Upper lobe of left lung (tissue), 4 donors: ENCODE results near the gene FTCDNL1.

Experiments
- CTCF ChIP-seq, 6 experiments: fragments of 450-650 bp in 4 of 6; fragments of 200-600 bp in 2 of 6; sonication (generic) in 2 of 6; IDR thresholded peaks; one replicate each; pipeline ENCODE4 v1.5.1; 2016 to 2019; ENCODE audit warnings: antibody characterized with exemption in 6 of 6
- POLR2AphosphoS5 ChIP-seq, 2 donors: sonication (generic); formaldehyde crosslinking; IDR thresholded peaks; one replicate each; pipeline ENCODE4 v1.5.1; 2017; ENCODE audit warnings: antibody characterized with exemption in 2 of 2

- TF ChIP-seq CTCF (IDR thresholded peaks at IDR 0.05) (no peak), POLR2AphosphoS5 (IDR thresholded peaks at IDR 0.05) (no peak)
Measured at GRCh38 chr2:199743415-199744120, 107.4 kb downstream of the FTCDNL1 start.
